ENCODE measurements around the gene PDCD11. TPM values are rescaled to one million over a fixed set of nuclear protein-coding genes. Genes with fewer than 3 reads are reported as not detected.

The PDCD11 gene
- total RNA-seq, 1 donor from 2014 or later: 72.8 TPM

- no peak overlapping the region for H3K27ac Mint-ChIP-seq (ENCODE audit: unreplicated experiment)
- H3K9ac ChIP-seq (ENCODE audit: low read length): no peak overlapping the region
- H3K4me1 ChIP-seq (ENCODE audit: insufficient read depth, low read length): peaks cover 28% of the 10 kb centered on the region
- H3K27me3 Mint-ChIP-seq (ENCODE audit: low read depth, unreplicated experiment): no peaks in the 10 kb centered on the region
- FAIRE-seq (no peak), DNase-seq (ENCODE audit: low read depth) (no peak)
- H3K9me3 Mint-ChIP-seq (ENCODE audit: unreplicated experiment): no peaks in the 10 kb centered on the region
- H2AFZ ChIP-seq (ENCODE audit: low read depth, low read length): no peak overlapping the region
- no peaks in the 10 kb centered on the region for H3K9me3 ChIP-seq (ENCODE audit: insufficient read depth, low read depth, low read length)
- peaks cover 62% of the 10 kb centered on the region for H4K20me1 ChIP-seq (ENCODE audit: insufficient read depth, low read length)
- TF ChIP-seq, protein P1, sequence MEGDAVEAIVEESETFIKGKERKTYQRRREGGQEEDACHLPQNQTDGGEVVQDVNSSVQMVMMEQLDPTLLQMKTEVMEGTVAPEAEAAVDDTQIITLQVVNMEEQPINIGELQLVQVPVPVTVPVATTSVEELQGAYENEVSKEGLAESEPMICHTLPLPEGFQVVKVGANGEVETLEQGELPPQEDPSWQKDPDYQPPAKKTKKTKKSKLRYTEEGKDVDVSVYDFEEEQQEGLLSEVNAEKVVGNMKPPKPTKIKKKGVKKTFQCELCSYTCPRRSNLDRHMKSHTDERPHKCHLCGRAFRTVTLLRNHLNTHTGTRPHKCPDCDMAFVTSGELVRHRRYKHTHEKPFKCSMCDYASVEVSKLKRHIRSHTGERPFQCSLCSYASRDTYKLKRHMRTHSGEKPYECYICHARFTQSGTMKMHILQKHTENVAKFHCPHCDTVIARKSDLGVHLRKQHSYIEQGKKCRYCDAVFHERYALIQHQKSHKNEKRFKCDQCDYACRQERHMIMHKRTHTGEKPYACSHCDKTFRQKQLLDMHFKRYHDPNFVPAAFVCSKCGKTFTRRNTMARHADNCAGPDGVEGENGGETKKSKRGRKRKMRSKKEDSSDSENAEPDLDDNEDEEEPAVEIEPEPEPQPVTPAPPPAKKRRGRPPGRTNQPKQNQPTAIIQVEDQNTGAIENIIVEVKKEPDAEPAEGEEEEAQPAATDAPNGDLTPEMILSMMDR (IDR thresholded peaks at IDR 0.05; ENCODE audit: insufficient read depth, low read depth, low read length): no peak
- no peaks in the 10 kb centered on the region for H3K79me2 ChIP-seq (ENCODE audit: insufficient read depth, low read length)
- H3K4me3 Mint-ChIP-seq (ENCODE audit: unreplicated experiment): no peak overlapping the region
- H3K27me3 ChIP-seq (ENCODE audit: insufficient read depth, low read length): no peaks in the 10 kb centered on the region
- H3K27ac ChIP-seq (ENCODE audit: low read depth, low read length): no peak overlapping the region
- H3K36me3 ChIP-seq (ENCODE audit: insufficient read depth, low read length): peaks cover 30% of the 10 kb centered on the region
- no peak overlapping the region for H3K4me2 ChIP-seq (ENCODE audit: low read length)
- H3K4me1 Mint-ChIP-seq (ENCODE audit: low read depth, unreplicated experiment): peaks cover 22% of the 10 kb centered on the region
- H3K36me3 Mint-ChIP-seq (ENCODE audit: low read depth, unreplicated experiment): peaks cover 50% of the 10 kb centered on the region
- H3K4me3 ChIP-seq (ENCODE audit: insufficient read depth, low read depth, low read length): no peak overlapping the region
These were observed 50.8 kb downstream of the PDCD11 start for GRCh38 chr10:103447187-103447586.

GRCh38 chr10:103448746-103449145, 52.3 kb downstream of the PDCD11 start:
- TF ChIP-seq EZH2 (IDR thresholded peaks at IDR 0.05; ENCODE audit: insufficient read depth, low read length): no peak
- TF ChIP-seq, protein P1 (IDR thresholded peaks at IDR 0.05; ENCODE audit: insufficient read depth, low read depth, low read length): no peak
- Histone ChIP-seq H3K9me3 (ENCODE audit: insufficient read depth, low read depth, low read length) (no peaks in the 10 kb centered on the region), H3K27ac (ENCODE audit: low read depth, low read length) (no peak overlapping the region), H3K4me3 (ENCODE audit: insufficient read depth, low read depth, low read length) (no peak overlapping the region), H3K36me3 (ENCODE audit: insufficient read depth, low read length) (peaks cover 15% of the 10 kb centered on the region), H3K27me3 (ENCODE audit: insufficient read depth, low read length) (no peaks in the 10 kb centered on the region), H3K4me1 (ENCODE audit: insufficient read depth, low read length) (peaks cover 31% of the 10 kb centered on the region), H3K79me2 (ENCODE audit: insufficient read depth, low read length) (no peaks in the 10 kb centered on the region), H3K9ac (ENCODE audit: low read length) (no peak overlapping the region), H4K20me1 (ENCODE audit: insufficient read depth, low read length) (peaks cover 56% of the 10 kb centered on the region), H2AFZ (ENCODE audit: low read depth, low read length) (no peak overlapping the region), H3K4me2 (ENCODE audit: low read length) (no peak overlapping the region)
- peaks cover 16% of the 10 kb centered on the region for H3K4me1 Mint-ChIP-seq (ENCODE audit: low read depth, unreplicated experiment)
- peak; percentile 39 for FAIRE-seq
- H3K36me3 Mint-ChIP-seq (ENCODE audit: low read depth, unreplicated experiment): peaks cover 43% of the 10 kb centered on the region
- no peaks in the 10 kb centered on the region for H3K27me3 Mint-ChIP-seq (ENCODE audit: low read depth, unreplicated experiment)
- H3K4me3 Mint-ChIP-seq (ENCODE audit: unreplicated experiment): no peak overlapping the region
- H3K9me3 Mint-ChIP-seq (ENCODE audit: unreplicated experiment): no peaks in the 10 kb centered on the region
- peak; percentile 72 for DNase-seq (ENCODE audit: low read depth)
- H3K27ac Mint-ChIP-seq (ENCODE audit: unreplicated experiment): peak overlapping the region; percentile 90

DNA sequence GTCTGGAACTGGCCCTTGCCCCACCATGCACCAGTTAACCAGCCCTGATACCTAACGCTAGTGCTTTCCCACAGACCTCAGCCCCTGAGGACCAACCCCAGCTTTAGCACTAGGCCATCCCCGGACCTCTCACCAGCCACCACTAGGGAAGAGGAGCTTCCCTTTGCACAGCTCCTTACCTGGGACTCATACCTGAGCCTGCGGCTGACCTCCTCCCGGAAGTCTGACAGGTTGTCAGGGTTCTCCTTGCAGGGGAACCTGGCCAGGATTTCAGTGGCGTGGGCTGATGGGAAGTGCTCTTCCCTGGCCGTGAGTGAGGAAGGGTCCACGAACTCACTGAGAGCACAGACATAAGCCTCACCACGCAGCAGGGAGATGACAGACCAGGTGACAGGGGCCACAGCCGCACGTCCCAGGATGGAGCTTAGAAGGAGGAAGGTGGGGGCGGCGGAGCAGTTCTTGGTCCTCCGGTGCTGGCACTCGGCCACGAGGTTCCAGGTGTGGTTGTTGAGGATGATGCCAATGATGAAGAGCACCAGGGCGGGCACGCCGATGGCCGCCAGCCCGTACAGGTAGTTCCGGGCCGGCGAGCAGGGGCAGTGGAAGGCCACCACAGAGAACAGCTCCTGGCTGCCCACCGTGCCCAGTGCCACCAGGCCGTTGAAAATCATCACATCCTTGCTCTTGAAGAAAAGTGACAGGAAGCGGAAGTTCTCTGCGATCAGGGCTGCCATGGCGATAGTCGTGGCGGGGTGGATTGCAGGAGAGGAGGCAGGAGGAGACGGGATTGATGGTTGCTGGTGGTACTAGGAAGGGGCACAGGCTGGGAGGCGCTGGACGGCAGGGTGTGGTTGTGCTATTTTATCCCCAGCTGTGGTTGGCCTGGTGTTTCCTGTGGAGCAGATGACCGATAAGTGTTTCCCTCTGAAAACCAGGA, 53.0 kb downstream of the PDCD11 start:
- TF ChIP-seq, protein P1 (IDR thresholded peaks at IDR 0.05; ENCODE audit: insufficient read depth, low read depth, low read length): no peak
- TF ChIP-seq EZH2 (IDR thresholded peaks at IDR 0.05; ENCODE audit: insufficient read depth, low read length): no peak
- H3K79me2 ChIP-seq (ENCODE audit: insufficient read depth, low read length): no peaks in the 10 kb centered on the region
- no peaks in the 10 kb centered on the region for H3K27me3 ChIP-seq (ENCODE audit: insufficient read depth, low read length)
- H3K4me3 ChIP-seq (ENCODE audit: insufficient read depth, low read depth, low read length): no peak overlapping the region
- no peak overlapping the region for H3K9ac ChIP-seq (ENCODE audit: low read length)
- H3K4me2 ChIP-seq (ENCODE audit: low read length): no peak overlapping the region
- H2AFZ ChIP-seq (ENCODE audit: low read depth, low read length): no peak overlapping the region
- FAIRE-seq (no peak), DNase-seq (ENCODE audit: low read depth) (no peak)
- H3K4me1 ChIP-seq (ENCODE audit: insufficient read depth, low read length): peaks cover 31% of the 10 kb centered on the region
- no peak overlapping the region for H3K27ac ChIP-seq (ENCODE audit: low read depth, low read length)
- Mint-ChIP-seq H3K9me3 (ENCODE audit: unreplicated experiment) (peaks cover under 1% of the 10 kb centered on the region), H3K27ac (ENCODE audit: unreplicated experiment) (peak overlapping the region; percentile 41), H3K4me1 (ENCODE audit: low read depth, unreplicated experiment) (peaks cover 16% of the 10 kb centered on the region), H3K4me3 (ENCODE audit: unreplicated experiment) (no peak overlapping the region), H3K36me3 (ENCODE audit: low read depth, unreplicated experiment) (peaks cover 36% of the 10 kb centered on the region), H3K27me3 (ENCODE audit: low read depth, unreplicated experiment) (peaks cover under 1% of the 10 kb centered on the region)
- H3K36me3 ChIP-seq (ENCODE audit: insufficient read depth, low read length): peaks cover 7% of the 10 kb centered on the region
- peaks cover 51% of the 10 kb centered on the region for H4K20me1 ChIP-seq (ENCODE audit: insufficient read depth, low read length)
- no peaks in the 10 kb centered on the region for H3K9me3 ChIP-seq (ENCODE audit: insufficient read depth, low read depth, low read length)

Measured in astrocyte (in vitro differentiated cells and primary cell).